Fibroblast of gingiva (primary cell): ENCODE data around the gene ELMO1.

Source experiments
- DNase-seq: peaks from one replicate; pipeline ENCODE4 v3.0.0-alpha.2; 2011; ENCODE audit warnings: low read depth

ELMO1 gene, protein sequence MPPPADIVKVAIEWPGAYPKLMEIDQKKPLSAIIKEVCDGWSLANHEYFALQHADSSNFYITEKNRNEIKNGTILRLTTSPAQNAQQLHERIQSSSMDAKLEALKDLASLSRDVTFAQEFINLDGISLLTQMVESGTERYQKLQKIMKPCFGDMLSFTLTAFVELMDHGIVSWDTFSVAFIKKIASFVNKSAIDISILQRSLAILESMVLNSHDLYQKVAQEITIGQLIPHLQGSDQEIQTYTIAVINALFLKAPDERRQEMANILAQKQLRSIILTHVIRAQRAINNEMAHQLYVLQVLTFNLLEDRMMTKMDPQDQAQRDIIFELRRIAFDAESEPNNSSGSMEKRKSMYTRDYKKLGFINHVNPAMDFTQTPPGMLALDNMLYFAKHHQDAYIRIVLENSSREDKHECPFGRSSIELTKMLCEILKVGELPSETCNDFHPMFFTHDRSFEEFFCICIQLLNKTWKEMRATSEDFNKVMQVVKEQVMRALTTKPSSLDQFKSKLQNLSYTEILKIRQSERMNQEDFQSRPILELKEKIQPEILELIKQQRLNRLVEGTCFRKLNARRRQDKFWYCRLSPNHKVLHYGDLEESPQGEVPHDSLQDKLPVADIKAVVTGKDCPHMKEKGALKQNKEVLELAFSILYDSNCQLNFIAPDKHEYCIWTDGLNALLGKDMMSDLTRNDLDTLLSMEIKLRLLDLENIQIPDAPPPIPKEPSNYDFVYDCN

DNA sequence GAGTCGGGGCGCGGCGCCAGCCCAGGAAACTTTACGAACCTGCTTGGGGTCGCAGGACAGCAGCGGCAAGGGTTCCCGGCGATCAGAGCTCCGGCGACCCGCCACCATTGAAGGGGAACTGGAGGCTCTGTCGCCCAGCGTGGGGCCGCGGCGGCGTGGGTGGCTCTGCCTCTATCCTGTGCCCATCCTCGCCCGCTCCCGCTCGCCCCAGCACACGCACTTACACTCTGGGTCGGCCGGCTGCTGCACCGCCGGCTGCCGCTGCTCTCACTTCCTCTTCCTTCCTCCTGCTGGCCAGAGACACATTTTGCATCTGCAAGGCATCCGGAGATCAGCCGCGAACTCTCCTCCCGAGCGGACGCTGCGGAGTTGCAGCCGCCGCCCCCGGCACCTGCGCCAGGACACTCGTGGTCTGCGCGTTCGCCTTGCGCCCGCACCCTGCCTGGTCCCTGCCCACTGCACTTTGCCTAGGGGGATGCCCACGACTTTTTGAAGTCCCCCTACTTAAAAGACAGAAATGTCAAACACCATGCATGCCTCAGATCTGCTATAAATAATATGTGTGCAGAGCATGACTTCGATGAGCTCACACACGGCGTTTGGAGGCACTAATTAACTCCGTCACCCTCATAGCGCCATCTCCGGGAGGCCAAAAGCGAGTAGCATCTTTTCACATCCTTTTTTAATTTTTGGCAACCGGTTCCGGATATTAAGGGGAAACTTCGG is at the start of gene ELMO1:
Gene ELMO1, minus strand, starts transcription at position 229 of the 726 bp plus-strand sequence. CDS start 106,174 bp downstream, outside the sequence.
- DNase-seq: peak; percentile 4

DNA sequence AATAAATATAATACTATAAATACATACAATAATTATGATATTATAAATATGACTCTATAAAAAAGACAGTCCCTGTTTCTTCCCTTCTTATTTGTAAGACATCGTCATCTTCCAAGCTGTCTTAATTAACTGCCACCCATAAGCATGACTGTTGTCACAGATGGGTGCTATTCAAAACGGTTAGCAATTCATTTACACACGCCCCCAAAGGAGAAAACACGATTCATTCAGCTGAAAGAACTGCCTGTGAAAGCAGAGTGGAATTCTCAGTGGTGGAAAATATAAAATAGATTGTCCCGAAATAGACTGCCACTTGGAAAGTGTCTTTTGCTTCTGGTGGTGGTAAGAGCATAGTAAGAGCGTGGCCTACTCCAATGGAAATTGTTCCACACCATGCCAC is 48.9 kb upstream of the ELMO1 start:
- no peak for DNase-seq

DNA sequence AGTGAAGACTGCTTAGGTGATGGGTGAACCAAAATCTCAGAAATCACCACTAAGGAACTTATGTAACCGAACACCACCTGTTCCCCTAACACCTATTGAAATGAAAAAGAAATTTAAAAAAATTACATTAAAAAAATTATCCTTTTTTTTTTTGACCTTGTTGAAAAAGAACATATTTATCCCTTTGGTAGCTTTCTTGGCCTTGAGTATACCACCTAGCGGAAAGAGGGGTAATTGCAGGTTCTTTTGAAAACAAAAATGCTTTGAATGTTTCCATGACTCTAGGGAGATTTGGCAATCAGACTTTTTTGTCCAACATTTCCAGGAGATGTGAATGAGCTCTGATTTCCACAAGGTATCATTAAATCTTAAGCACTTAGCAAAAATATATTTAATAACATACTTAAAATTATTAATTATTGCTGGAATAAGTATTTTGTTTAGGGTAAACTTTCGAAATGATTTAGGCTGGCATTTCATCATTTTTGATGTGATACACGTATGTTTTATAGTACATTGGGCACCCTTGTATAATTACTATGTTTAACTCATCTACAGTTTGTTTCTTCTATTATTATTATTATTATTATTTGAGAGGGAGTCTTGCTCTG is 47.0 kb upstream of the ELMO1 start:
- peak; percentile 26 for DNase-seq

DNA sequence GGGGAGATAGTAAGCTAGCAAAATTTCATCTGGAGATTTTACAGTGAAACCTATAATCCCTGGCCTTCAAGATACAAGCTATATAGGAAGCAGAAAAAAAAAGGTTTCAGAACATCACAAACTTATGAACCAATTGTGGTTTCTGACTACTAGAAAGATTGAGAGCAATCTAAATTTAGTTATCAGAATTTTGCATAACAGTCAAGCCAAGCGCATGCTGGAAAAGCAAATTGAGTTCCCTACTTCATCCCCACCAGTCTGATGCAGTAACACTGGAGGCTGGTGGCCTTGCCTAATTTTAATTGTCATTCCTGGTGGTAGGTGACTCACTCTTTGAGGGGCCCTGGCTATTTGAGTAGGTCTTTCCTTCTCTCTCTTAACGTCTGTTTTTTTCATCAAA is 46.3 kb upstream of the ELMO1 start:
- no peak for DNase-seq

DNA sequence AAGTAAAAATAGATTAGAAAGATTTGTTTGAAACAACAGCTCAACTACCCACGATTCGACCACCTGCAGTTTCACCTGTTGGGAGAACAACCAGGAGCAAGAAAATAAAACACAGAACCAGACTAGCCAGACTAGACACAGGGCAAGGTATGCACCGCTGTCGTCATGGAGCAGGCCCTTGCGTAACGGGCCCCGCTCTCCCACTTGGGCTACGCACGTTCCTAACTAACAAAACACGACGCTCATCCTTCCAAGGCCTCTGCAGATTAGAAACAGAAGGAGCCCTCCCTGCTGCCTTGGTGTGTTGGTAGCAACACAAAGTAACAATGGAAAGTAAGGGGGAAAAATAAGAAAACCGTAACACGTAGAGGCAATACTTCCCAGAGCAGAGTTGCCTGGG is 45.1 kb upstream of the ELMO1 start:
- DNase-seq: no peak

DNA sequence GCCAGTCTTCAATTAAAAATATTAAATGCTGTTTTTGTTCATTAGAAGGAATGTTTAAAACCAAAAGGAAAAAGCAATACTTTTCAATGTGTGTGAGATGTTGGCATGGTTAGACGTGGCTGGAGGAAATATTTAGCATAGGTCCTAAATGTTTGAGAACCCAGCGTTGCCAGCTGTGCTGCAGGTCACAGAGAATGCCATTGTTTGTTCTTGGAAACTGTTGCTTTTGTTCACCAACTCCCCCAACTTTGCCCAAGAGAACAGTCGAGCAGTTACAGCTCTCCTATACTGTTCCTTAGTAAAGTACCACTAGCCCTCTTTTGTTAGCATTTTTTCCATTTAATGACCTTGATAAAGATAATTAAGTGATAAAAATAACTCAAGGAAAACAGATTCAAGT is 44.5 kb upstream of the ELMO1 start:
- no peak for DNase-seq

DNA sequence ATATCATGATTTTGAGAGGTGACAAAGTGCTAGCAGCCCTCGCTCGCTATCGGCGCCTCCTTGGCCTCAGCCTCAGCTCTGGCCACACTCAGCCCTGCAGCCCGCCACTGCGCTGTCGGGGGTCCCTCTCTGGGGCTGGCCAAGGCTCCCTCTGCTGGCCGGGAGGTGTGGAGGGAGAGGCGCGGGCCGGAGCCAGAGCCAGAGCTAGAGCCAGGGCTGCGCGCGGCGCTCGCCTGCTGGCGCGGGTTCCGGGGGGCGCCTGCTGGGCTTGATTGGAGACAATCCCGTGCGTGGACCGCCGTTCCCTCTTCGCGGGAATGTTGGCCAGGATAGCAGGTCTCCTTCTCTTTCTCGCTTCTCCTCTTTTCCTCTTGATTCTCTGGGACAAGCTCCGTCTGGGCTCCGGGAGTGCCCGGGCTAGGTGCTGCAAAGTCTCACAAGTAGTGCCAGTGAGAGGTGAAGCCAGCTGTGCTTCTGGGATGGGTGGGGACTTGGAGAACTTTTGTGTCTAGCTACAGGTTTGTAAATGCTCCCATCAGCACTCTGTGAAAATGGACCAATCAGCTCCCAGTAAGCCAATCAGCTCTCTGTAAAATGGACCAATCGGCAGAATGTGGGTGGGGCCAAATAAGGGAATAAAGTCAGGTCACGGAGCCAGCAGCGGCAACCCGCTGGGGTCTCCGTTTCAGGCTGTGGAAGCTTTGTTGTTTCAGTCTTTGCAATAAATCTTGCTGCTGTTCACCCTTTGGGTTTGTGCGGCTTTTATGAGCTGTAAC is 43.4 kb upstream of the ELMO1 start:
- no peak for DNase-seq

DNA sequence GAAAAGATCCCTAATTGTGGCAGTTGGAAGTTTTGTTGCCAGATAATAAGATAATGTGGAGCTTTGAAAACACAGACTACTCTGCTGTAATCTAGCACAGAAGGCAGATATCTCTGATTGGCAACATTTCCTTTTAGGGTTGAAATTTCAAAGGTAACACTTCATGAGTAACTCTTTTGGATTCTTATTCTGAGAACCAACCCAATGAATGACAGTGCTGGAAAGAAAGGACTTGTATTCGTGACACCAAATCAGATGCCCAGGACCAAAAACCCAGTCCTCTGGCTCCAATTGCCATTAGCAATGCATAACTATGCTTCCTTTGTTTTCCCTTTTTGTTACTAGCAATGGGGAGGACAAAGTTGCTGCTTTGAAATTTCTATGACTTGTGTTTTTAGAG is 41.0 kb upstream of the ELMO1 start:
- DNase-seq: no peak

DNA sequence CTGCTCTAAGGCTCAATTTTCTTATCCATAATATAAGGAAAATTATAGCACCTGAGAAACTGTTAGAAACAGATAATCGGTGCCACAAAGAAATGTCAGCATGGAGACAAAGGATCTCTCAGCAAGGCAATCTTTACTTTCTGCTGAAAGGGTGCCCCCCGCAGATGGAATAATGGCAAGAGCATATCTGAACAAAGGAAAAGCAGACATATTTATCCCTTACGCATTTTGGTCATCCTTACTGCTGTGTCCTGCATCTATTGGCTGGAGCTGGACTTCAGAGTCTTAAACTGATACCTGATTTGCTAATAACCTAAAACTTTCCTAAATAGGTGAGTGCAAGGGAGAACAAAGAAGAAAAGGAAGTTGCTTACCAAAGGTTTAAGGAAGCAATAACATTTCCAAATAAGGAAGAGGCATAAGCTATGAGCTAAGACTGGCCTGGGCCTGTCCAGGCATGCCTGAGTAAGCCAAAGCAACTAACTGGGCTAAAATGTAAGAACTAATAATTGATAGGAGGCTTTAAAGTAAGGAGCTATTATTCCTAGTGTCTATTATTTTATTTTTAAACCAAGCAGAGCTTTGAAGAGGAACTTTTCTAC is 39.6 kb upstream of the ELMO1 start:
- DNase-seq: no peak

DNA sequence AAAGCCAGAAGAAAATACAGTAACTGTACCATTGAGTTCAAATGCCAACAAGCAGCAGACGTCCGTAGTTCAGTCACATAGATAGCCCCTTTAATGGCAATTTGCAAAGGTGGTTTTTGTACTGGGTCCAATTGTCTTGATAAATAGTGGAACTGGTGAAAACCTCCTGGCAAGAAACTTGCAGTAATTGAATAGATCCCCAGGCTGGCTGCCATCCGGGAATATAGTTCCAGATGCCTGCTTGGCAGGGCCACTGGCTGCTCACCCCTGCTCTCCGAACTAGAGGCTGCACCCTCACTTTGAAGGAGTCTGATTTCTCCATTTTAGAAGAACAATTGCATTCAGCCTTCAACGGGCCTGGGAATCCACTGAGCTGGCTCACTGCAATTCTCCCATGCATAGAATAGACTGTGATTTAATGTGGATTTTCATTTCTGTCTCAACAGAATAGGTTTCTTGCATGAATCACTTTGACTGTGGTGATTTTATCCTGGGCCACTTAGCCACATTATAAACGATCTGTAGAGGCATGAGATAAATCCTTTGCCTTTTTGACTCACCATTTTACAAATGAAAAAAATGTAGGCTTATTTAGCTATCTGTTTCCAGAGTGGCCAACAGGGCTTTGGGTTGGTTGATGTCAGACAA is 35.9 kb upstream of the ELMO1 start:
- DNase-seq: no peak

DNA sequence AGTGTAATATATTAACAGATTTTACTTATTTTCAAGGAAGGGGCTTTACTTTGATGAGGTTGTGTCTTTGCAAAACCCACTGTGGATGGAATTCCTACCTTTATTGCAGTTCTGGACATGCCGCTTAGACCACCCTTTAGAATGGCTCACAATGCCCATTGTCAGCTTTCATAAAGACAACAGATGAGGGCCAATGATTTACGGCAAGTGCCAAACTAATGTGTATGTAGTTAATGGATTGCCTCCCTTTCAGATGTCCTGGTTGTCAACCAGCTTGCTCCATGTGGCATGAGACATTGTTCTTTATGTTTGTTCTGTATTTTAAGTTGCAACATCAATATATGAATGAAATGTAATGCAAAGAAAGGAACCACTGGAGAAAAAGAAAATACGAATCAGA is 35.0 kb upstream of the ELMO1 start:
- no peak for DNase-seq

DNA sequence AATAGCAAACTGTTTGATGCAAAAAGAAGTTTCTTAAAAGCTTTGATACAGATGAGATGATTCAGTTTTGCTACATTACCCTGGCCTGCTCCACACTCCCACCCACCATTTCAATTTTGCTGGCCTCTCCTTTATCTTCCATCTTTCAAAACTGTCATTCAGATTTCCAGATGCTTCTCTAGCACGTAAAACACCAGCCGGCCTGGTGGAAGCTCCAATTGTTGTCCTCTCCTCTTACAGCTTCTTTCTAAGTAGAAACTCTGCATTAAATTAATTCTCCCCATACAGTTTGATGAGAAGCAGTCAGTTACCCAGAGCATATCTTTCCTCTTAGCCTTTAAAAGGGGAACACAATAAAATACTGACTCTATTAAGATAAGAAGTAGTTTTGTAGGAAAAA is 34.3 kb upstream of the ELMO1 start:
- DNase-seq: no peak

DNA sequence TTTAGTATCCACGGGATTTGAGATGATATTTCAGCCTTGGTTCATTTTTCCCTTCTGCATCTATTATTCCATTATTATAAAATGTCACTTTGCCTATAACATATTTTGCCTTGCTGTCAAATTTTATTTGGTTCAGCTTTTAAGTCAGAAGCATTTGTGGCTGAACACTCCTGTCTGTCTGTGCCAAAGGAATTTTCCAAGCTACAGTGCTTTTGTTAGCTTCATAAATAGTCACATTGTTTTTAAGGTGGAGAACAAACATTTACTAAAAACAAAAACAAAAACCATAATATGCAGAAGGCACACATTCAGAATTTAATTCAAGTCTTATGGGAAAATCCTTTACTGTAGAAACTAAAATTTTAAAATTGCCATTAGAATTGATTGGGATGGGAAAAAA is 33.8 kb upstream of the ELMO1 start:
- no peak for DNase-seq

DNA sequence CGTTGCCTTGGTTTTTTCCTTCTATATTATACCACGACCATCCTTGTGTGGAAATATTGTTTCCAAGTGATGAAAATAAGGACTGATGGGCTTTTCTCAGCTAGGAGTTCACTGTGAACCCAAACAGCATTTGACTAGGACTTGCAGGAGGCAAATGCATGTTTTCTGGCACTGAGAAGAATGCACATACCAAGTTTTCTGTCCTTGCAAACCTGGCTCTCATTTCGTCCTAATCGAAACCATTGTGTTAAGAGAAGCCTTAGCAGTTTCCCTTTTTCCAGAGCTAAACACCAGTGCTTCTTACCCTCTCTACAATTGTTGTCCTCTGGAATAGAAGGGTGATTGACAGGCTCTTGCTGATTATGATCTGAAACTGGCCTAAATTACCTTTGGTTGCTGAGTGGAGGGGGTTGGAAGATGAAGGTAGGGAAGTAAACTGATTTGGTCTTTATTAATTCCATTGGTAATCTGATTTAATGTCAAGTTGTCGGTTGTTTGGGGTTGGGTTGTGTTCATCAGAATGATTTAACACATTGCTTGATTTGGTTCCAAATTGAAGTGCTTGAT is 33.1 kb upstream of the ELMO1 start:
- DNase-seq: no peak

DNA sequence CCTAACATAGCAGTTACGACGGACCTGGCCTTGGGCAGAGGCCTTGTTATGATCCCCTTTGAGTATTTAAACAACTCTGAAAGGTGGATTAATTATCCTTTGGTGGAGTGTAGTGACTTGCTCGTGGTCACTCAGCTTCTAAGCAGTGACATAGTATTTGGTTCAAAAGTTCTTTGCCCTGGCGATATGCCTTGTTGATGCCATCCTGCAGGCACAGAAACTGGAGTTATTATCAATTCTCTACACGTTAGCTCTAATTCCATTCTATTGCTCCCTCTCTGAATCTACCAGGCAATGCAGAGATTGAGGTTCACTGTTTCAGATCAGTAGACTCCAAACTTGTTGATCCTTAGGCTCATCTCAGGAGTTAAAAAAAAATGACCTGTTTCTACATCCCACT is 32.5 kb upstream of the ELMO1 start:
- DNase-seq: no peak

DNA sequence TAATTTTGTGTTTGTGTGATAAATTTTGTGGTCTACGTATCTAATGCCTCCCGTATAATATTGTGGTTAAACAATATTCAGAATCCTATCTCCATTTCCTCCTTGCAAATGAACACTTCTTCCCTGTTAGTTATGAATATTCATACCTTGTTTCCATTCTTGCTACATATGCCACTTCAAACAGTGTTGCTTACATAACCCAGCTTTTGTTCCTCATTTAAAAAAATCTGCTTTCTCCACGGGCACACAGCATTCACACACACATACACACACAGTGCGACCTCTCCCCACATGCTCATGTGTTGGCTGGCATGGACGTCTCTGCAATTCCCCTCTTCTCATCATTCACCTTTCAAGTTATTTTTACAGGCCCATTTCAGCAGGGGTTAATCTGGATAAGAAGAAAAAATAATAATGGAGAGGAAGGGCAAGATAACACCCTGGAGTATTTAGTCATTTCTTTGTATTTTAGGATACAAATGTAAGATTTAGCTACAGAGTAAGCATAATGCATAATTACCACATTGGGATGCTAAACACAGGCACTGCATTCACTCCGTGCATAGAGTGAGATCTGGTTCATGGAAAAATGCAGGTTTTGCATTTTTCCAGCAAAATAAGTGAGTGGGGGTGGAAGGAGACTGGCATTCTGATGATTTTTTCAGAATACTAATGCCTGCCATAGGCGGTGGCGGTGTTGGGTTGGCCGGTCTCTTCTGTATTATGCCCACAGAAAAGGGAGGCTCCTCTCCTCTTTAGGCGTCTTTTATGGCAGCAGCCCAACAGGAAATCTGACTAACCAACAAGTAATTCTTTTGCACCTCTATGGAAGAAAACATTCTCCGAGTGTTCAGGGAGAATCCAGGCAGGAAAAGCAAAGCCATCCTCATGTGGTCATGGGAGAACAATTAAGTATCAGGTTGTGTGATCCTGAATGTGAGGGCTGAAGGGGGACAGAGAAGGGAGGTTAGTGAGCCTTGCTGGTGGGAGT is 31.7 kb upstream of the ELMO1 start:
- no peak for DNase-seq

DNA sequence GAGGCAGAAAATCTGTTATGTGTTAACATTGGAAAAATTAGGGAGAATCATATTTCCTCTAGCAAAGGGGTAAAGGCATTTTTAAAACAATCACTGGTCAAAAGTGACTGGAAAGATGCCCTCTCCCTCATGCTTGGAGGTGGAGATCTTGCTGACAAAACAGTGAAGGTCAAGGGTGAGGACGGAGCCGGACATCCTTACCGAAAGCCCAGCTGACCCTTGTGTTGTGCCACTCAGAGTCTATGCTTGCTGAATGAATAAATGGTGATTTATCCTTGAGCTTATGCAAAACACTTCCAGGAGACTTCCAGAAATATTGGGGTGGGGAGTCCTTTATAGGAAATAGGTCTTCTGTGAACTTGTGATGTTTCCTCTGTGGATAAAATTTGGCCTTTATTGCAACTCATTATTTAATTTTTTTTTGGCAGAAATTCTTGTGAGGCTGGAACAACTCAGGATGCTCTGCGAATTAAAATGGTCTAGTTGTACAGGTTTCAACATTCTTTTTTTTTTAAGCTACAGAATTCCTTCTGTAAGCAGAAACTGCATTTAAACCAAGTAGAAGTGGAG is 28.3 kb upstream of the ELMO1 start:
- no peak for DNase-seq

DNA sequence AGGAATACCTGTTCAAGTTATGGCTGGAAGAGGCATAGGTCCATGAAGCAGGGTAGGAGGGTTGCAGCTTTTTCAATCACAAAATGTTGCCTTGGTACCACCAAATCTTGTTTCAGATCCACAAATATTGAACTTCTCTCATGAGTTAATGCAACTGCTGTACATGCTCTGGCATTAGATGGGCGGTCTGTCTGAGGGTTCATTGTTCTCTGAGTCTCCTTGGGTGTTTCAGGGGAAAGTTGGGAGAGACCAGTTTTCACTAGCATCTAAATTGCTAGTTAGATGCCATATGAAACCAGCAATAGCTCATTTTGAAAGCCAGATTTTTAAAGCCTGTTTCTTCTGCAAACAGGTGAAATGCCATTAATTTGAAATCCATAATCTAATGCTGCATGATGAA is 27.8 kb upstream of the ELMO1 start:
- DNase-seq: no peak

DNA sequence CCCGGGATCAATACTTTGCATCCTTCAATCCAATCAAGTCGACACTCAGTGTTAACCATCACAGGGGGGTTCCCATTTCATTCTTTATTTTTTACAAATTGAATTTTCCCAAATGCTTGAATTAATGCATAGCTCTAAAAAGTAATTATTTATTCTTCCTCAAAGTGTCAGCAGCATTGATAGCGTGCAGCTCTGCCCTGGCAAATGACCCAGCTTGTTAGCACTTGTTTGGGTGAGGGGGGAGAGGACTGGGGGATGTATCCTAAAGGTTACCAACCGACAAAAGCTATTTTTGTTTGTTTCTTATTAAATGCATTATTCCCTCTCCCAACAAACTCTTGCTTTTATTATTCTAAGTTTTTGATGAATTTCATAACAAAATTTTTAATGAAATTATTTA is 27.0 kb upstream of the ELMO1 start:
- DNase-seq: no peak
